ENCODE measurements around the gene SAMD14. TPM values are rescaled to one million over a fixed set of nuclear protein-coding genes. Genes with fewer than 3 reads are reported as not detected.
A peak's percentile ranks its signal among the peaks of the same experiment; 100 is the strongest.

The SAMD14 gene
- total and polyA plus RNA-seq, 10 of the 15 experiments (the other 5 are each of a cell fraction or from before 2014, with no cell fraction given): 0.06 to 1.7 (median 0.25) TPM; not detected in 3

DNA sequence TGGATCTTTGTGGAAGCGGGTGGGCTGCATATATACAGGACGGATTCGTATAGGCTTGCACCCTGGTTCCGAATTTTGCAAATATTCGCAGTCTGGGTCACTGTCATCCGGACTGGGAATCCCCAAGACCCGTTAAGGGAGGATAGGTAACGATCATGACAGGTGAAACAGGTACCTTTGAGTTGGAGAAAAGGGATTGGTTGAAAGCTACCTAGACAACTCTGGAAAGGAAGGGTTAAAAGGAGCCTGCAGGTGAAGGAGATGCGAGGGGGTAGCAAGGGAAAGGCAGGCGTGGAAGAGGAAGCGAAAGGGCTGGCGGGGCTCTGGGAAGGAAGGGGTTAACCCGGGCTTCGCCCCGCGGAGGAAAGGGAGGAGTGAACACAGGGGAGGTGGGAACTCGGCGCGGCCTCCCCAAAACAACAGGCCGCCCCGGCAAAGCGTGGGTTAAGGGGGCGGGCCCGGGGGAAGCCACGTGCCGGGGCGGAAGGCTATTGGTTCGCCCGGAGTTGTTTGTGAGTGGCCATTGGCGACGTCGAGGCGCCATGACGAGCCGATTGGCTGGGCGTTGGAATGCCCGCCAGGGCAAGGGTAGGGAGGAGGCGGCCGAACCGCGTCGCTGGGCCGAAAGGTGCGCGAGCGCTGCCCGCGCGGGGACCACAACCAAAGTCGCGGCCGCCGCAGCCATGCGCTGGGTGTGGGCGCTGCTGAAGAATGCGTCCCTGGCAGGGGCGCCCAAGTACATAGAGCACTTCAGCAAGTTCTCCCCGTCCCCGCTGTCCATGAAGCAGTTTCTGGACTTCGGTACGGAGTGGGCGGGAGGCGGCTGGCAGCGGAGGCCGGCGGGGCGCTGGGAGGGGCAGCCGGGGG is 35.0 kb downstream of the SAMD14 start, which contains the start of gene PDK2 (continued):
- TF ChIP-seq PAX5 (IDR thresholded peaks at IDR 0.05; ENCODE audit: borderline replicate concordance, low read depth, low read length) (peak; percentile 64), ASH2L (IDR thresholded peaks at IDR 0.05; ENCODE audit: borderline replicate concordance, low read depth) (no peak), BHLHE40 (IDR thresholded peaks at IDR 0.05; ENCODE audit: borderline replicate concordance in 1 of 2, low read depth in 2 of 2, low read length in 1 of 2) (peak; percentile 74 to 95; a peak in 3 of 4 replicates), ZZZ3 (IDR thresholded peaks at IDR 0.05; ENCODE audit: control insufficient read depth, insufficient read length, low read depth) (no peak), WRNIP1 (IDR thresholded peaks at IDR 0.05; ENCODE audit: borderline replicate concordance, low read depth, low read length) (0 out of 2 replicates have a peak, but pooled peaks have one; percentile 0)
- TF ChIP-seq, protein P1, sequence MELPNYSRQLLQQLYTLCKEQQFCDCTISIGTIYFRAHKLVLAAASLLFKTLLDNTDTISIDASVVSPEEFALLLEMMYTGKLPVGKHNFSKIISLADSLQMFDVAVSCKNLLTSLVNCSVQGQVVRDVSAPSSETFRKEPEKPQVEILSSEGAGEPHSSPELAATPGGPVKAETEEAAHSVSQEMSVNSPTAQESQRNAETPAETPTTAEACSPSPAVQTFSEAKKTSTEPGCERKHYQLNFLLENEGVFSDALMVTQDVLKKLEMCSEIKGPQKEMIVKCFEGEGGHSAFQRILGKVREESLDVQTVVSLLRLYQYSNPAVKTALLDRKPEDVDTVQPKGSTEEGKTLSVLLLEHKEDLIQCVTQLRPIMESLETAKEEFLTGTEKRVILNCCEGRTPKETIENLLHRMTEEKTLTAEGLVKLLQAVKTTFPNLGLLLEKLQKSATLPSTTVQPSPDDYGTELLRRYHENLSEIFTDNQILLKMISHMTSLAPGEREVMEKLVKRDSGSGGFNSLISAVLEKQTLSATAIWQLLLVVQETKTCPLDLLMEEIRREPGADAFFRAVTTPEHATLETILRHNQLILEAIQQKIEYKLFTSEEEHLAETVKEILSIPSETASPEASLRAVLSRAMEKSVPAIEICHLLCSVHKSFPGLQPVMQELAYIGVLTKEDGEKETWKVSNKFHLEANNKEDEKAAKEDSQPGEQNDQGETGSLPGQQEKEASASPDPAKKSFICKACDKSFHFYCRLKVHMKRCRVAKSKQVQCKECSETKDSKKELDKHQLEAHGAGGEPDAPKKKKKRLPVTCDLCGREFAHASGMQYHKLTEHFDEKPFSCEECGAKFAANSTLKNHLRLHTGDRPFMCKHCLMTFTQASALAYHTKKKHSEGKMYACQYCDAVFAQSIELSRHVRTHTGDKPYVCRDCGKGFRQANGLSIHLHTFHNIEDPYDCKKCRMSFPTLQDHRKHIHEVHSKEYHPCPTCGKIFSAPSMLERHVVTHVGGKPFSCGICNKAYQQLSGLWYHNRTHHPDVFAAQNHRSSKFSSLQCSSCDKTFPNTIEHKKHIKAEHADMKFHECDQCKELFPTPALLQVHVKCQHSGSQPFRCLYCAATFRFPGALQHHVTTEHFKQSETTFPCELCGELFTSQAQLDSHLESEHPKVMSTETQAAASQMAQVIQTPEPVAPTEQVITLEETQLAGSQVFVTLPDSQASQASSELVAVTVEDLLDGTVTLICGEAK (IDR thresholded peaks at IDR 0.05; ENCODE audit: borderline replicate concordance): peak; percentile 52; the same call in 1 of the 2 replicates
- TF ChIP-seq, protein P2, sequence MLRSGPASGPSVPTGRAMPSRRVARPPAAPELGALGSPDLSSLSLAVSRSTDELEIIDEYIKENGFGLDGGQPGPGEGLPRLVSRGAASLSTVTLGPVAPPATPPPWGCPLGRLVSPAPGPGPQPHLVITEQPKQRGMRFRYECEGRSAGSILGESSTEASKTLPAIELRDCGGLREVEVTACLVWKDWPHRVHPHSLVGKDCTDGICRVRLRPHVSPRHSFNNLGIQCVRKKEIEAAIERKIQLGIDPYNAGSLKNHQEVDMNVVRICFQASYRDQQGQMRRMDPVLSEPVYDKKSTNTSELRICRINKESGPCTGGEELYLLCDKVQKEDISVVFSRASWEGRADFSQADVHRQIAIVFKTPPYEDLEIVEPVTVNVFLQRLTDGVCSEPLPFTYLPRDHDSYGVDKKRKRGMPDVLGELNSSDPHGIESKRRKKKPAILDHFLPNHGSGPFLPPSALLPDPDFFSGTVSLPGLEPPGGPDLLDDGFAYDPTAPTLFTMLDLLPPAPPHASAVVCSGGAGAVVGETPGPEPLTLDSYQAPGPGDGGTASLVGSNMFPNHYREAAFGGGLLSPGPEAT (IDR thresholded peaks at IDR 0.05; ENCODE audit: low read depth): peak; percentile 97

All from GM12878 (cell line).